H1 (cell line): ENCODE results near the gene CNOT6. TPM values are rescaled to one million over a fixed set of nuclear protein-coding genes. Genes with fewer than 3 reads are reported as not detected.
"Not testable (repeated sequence)": the region's sequence is repeated elsewhere in the genome, so short reads cannot be mapped to it uniquely, and the experiment has no call there.

Experiments used
- CTCF ChIA-PET: fragments of 300-600 bp; sonication (Branson Sonifier 250); formaldehyde crosslinking; loops from one replicate; lab custom pipeline; 2021; ENCODE audit not compliant: partially characterized antibody; lab: Charles Lee
- POLR2A ChIA-PET: fragments of 300-600 bp; sonication (Branson Sonifier 250); formaldehyde crosslinking; loops from one replicate; lab custom pipeline; 2021; ENCODE audit warnings: inconsistent platforms; ENCODE audit not compliant: partially characterized antibody; lab: Charles Lee
- DNase-seq, 2 experiments: peaks; one replicate each; pipeline versions ENCODE4 v3.0.0 to v3.0.0-alpha.2; 2010 to 2022; ENCODE audit warnings: low spot score in 2 of 2, low read depth in 1 of 2, mixed read lengths in 1 of 2
- FAIRE-seq: peaks from 2 replicates; lab custom pipeline; 2011; peaks lifted over from hg19 to GRCh38; lab: Jason Lieb, UNC
- H2AFZ ChIP-seq: 2 replicates; pipeline ENCODE4 v1.8.1; 2012; ENCODE audit warnings: low read length, inconsistent platforms
- H2AK5ac ChIP-seq: 2 replicates; pipeline ENCODE4 v1.6.1; 2013; ENCODE audit warnings: low read depth, low read length
- H2BK120ac ChIP-seq: replicated peaks from 2 replicates; pipeline ENCODE3; 2013; ENCODE audit warnings: low read depth, low read length, inconsistent platforms
- H2BK12ac ChIP-seq: 2 replicates; pipeline ENCODE4 v1.6.1; 2013; ENCODE audit warnings: low read depth, low read length
- H2BK15ac ChIP-seq: 2 replicates; pipeline ENCODE4 v1.6.1; 2013; ENCODE audit warnings: low read length
- H2BK20ac ChIP-seq: 2 replicates; pipeline ENCODE4 v1.6.1; 2013; ENCODE audit warnings: low read length
- H2BK5ac ChIP-seq: 2 replicates; pipeline ENCODE4 v1.6.1; 2013; ENCODE audit warnings: low read depth, low read length
- H3K14ac ChIP-seq: 2 replicates; pipeline ENCODE4 v1.6.1; 2013; ENCODE audit warnings: inconsistent platforms; ENCODE audit not compliant: insufficient read length
- H3K18ac ChIP-seq: 2 replicates; pipeline ENCODE4 v1.6.1; 2013; ENCODE audit warnings: low read length; ENCODE audit errors: extremely low read depth
- H3K23ac ChIP-seq: 2 replicates; pipeline ENCODE4 v1.6.1; 2013; ENCODE audit warnings: inconsistent platforms; ENCODE audit not compliant: insufficient read length
- H3K23me2 ChIP-seq: 2 replicates; pipeline ENCODE4 v1.6.1; 2013; ENCODE audit warnings: low read depth, low read length
- H3K27ac ChIP-seq: 2 replicates; pipeline ENCODE4 v1.6.1; 2011; ENCODE audit warnings: low read depth, low read length, inconsistent platforms
- H3K27me3 ChIP-seq, 4 experiments: replicated peaks in 1 of 4; 1 replicate in 1 of 4; 2 replicates in 3 of 4; pipeline versions ENCODE4 v1.6.1 to v1.8.1; 2011 to 2013; ENCODE audit warnings: low read length in 3 of 4, mild to moderate bottlenecking in 3 of 4, inconsistent platforms in 2 of 4, mixed read lengths in 2 of 4, moderate library complexity in 1 of 4; ENCODE audit not compliant: control insufficient read depth in 3 of 4, insufficient read depth in 3 of 4; ENCODE audit errors: extremely low read depth in 1 of 4
- H3K36me3 ChIP-seq, 4 experiments: 2 replicates each; pipeline versions ENCODE4 v1.6.1 to v1.8.1; 2011 to 2013; ENCODE audit warnings: mild to moderate bottlenecking in 4 of 4, low read length in 3 of 4, moderate library complexity in 2 of 4, control low read depth in 1 of 4, inconsistent platforms in 1 of 4; ENCODE audit not compliant: insufficient read depth in 4 of 4, control insufficient read depth in 2 of 4
- H3K4ac ChIP-seq: replicated peaks from 2 replicates; pipeline ENCODE3; 2013; ENCODE audit warnings: low read length, low read depth, mixed read lengths, inconsistent platforms; ENCODE audit not compliant: insufficient read length
- H3K4me1 ChIP-seq, 4 experiments: replicated peaks in 1 of 4; 1 replicate in 1 of 4; 2 replicates in 3 of 4; pipeline versions ENCODE4 v1.6.1 to v1.8.1; 2011 to 2013; ENCODE audit warnings: low read length in 3 of 4, inconsistent platforms in 2 of 4, mixed read lengths in 1 of 4; ENCODE audit not compliant: insufficient read depth in 4 of 4, control insufficient read depth in 3 of 4
- H3K4me2 ChIP-seq, 2 experiments: 2 replicates each; pipeline versions ENCODE4 v1.6.1 to v1.8.1; 2011 to 2013; ENCODE audit warnings: low read depth in 2 of 2, low read length in 2 of 2, control low read depth in 1 of 2, inconsistent platforms in 1 of 2, mild to moderate bottlenecking in 1 of 2; ENCODE audit not compliant: insufficient read depth in 1 of 2
- H3K4me3 ChIP-seq, 4 experiments: fragments of 200-600, 300-600 bp in 1 of 4; sonication (generic), shearing (Covaris generic), sonication (Bioruptor Twin) in 1 of 4; 2 replicates each; pipeline versions ENCODE4 v1.5.1 to v1.8.1; 2011 to 2016; ENCODE audit warnings: low read length in 4 of 4, low read depth in 3 of 4, control low read depth in 2 of 4, inconsistent platforms in 2 of 4, mild to moderate bottlenecking in 2 of 4, mixed read lengths in 1 of 4, moderate library complexity in 1 of 4; ENCODE audit not compliant: insufficient read depth in 2 of 4; ENCODE audit errors: extremely low read depth in 1 of 4
- H3K56ac ChIP-seq: replicated peaks from 2 replicates; pipeline ENCODE3; 2013; ENCODE audit warnings: low read depth, mild to moderate bottlenecking, mixed read lengths, low read length, inconsistent platforms; ENCODE audit not compliant: insufficient read length
- H3K79me1 ChIP-seq: 2 replicates; pipeline ENCODE4 v1.6.1; 2013; ENCODE audit warnings: low read depth, low read length, control low read depth
- H3K79me2 ChIP-seq, 2 experiments: 2 replicates each; pipeline versions ENCODE4 v1.6.1 to v1.8.1; 2012 to 2013; ENCODE audit warnings: low read length in 2 of 2, mild to moderate bottlenecking in 2 of 2, inconsistent platforms in 1 of 2; ENCODE audit not compliant: insufficient read depth in 2 of 2, control insufficient read depth in 1 of 2
- H3K9ac ChIP-seq, 4 experiments: replicated peaks in 1 of 4; 1 replicate in 1 of 4; 2 replicates in 3 of 4; pipeline versions ENCODE4 v1.6.1 to v1.8.1; 2011 to 2013; ENCODE audit warnings: low read depth in 3 of 4, low read length in 3 of 4, control low read depth in 2 of 4, mild to moderate bottlenecking in 2 of 4, moderate library complexity in 2 of 4, inconsistent platforms in 1 of 4; ENCODE audit errors: extremely low read depth in 1 of 4
- H3K9me3 ChIP-seq, 2 experiments: 2 replicates each; pipeline versions ENCODE4 v1.6.1 to v1.8.1; 2012 to 2013; ENCODE audit warnings: mild to moderate bottlenecking in 2 of 2, moderate library complexity in 2 of 2, control low read depth in 1 of 2, inconsistent platforms in 1 of 2, low read depth in 1 of 2, low read length in 1 of 2, mixed read lengths in 1 of 2; ENCODE audit not compliant: insufficient read depth in 2 of 2
- H4K20me1 ChIP-seq, 2 experiments: replicated peaks in 1 of 2; 2 replicates each; pipeline versions ENCODE3 to v1.8.1; 2011 to 2013; ENCODE audit warnings: inconsistent platforms in 2 of 2, low read length in 2 of 2, mild to moderate bottlenecking in 1 of 2; ENCODE audit not compliant: insufficient read depth in 2 of 2, control insufficient read depth in 1 of 2
- H4K5ac ChIP-seq: 2 replicates; pipeline ENCODE4 v1.6.1; 2013; ENCODE audit warnings: low read length, low read depth, mixed read lengths, inconsistent platforms; ENCODE audit not compliant: insufficient read length
- H4K8ac ChIP-seq: 2 replicates; pipeline ENCODE4 v1.8.0; 2013; ENCODE audit warnings: mild to moderate bottlenecking, moderate library complexity, low read length, inconsistent platforms; ENCODE audit not compliant: insufficient read depth; ENCODE audit errors: extremely low read depth
- H4K91ac ChIP-seq: replicated peaks from 2 replicates; pipeline ENCODE3; 2013; ENCODE audit warnings: low read length, mixed read lengths, inconsistent platforms; ENCODE audit not compliant: insufficient read length
- WGBS, 2 experiments: shearing (Covaris generic) in 1 of 2; methylation state at CpG; one replicate each; pipeline versions ENCODE4 v1.1.6 to v1.1.7; 2013 to 2015; ENCODE audit warnings: low lambda C conversion rate in 2 of 2, mixed read lengths in 2 of 2, inconsistent platforms in 1 of 2, low coverage in 1 of 2, missing lambda C conversion rate in 1 of 2; ENCODE audit not compliant: insufficient replicate concordance in 2 of 2, insufficient coverage in 1 of 2, insufficient read length in 1 of 2; ENCODE audit errors: extremely low coverage in 1 of 2, missing lambda C conversion rate in 1 of 2; 5-methylcytosine and 5-hydroxymethylcytosine counted together
- polyA plus RNA-seq, 7 experiments: library from polyadenylated mRNA; depleted of rRNA in 3 of 7; stranded (reverse) in 5 of 7; unstranded in 2 of 7; fragments of >200 nt in 5 of 7; fragments of 200-250 nt in 2 of 7; gene quantifications; 1 replicate in 5 of 7; 2 replicates in 1 of 7; 4 replicates in 1 of 7; pipeline versions ENCODE4 v1.2.1 to v1.2.3, GENCODE V29; 2011 to 2013; ENCODE audit warnings: missing spikeins in 2 of 7, mixed read lengths in 2 of 7
- total RNA-seq: library from RNA; stranded (reverse); fragmentation: NEBNext Ultra II Directional; extraction: Animal tissue kit (Norgen Biotek cat#: 25700); gene quantifications from 2 replicates; pipeline ENCODE4 v1.2.1, GENCODE V29; 2021

The CNOT6 gene
- total and polyA plus RNA-seq, 2 of the 8 experiments (the other 6 are each of a cell fraction or from before 2014, with no cell fraction given) = 10.7 to 45.4 TPM

DNA sequence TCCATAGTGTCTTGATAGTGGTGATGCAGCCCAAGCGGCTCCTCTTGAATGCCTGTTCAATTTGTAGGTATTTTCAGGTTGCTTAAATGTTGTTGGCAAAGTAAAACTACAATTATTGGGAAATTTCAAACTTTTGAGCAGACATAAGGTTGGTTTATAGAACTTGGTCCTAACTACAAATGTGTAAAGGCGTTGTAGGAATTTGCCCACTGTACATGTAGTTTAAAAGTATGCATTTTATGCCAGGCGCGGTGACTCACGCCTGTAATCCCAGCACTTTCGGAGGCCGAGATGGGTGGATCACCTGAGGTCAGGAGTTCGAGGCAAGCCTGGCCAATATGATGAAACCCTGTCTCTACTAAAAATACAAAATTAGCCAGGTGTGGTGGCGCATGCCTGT, 2.6 kb downstream of the CNOT6 start:
- not testable (repeated sequence) for FAIRE-seq
- 84% methylated on average over 9 of the region's 9 CpGs; no CpG with 5 or more reads in 1 of the 2 experiments for WGBS, 2 experiments

More for the DNA sequence above, 2.6 kb downstream of the CNOT6 start:
- H2BK20ac ChIP-seq, H3K23ac ChIP-seq, H3K4me1 ChIP-seq, H3K27ac ChIP-seq, H2AFZ ChIP-seq, H4K91ac ChIP-seq, H2BK120ac ChIP-seq, H4K5ac ChIP-seq, H2BK5ac ChIP-seq, H3K27me3 ChIP-seq, H2BK15ac ChIP-seq, H3K4ac ChIP-seq, H4K8ac ChIP-seq, CTCF ChIA-PET, H2AK5ac ChIP-seq, DNase-seq, H3K56ac ChIP-seq, H3K14ac ChIP-seq, H2BK12ac ChIP-seq, H3K79me1 ChIP-seq, H3K9ac ChIP-seq, H3K9me3 ChIP-seq, H3K18ac ChIP-seq: not testable (repeated sequence)
- H3K4me2 ChIP-seq = peak overlapping the region in 1 of 2 experiments; percentile 68; a peak in 1 of 4 replicates
- H3K23me2 ChIP-seq = peaks cover 10% of the 10 kb centered on the region
- H3K4me3 ChIP-seq = 0 out of 8 replicates have a peak overlapping the region, but pooled peaks of 1 of the 4 experiments have one; percentile 93
- POLR2A ChIA-PET = interaction anchor here (0.6 to 1.8 kb wide), 3 partner anchors 17 to 84 kb away, joined by 3 to 9 read pairs (median 3); no protein-coding TSS in a partner anchor
- peaks cover 16 to 33% of the 10 kb centered on the region in 2 experiments for H4K20me1 ChIP-seq
- peaks cover 59 to 70% of the 10 kb centered on the region in 2 experiments for H3K79me2 ChIP-seq
- H3K36me3 ChIP-seq = peaks cover 0 to 34% (median 9%) of the 10 kb centered on the region in 4 experiments; a peak in 4 of 8 replicates
